Measurements from ENCODE around the gene PCDH18. TPM values are rescaled to one million over a fixed set of nuclear protein-coding genes. Genes with fewer than 3 reads are reported as not detected.
"Not testable (repeated sequence)": the region's sequence is repeated elsewhere in the genome, so short reads cannot be mapped to it uniquely, and the experiment has no call there.

PCDH18 gene
- polyA plus RNA-seq (ENCODE audit: insufficient read length in 4 of 4) = 100 to 1,000 TPM; 138 to 210 (median 172) TPM

- DNase-seq (ENCODE audit: low read depth in 4 of 4, low spot score in 3 of 4) = peak; percentile 83 to 96 (median 93)
These were observed at the start of gene PCDH18 for GRCh38 chr4:137531986-137532868. Gene PCDH18, minus strand, starts transcription at chr4:137532494. Its CDS starts 406 bp downstream, at chr4:137532088.

GRCh38 chr4:137576446-137576845 lies 44.2 kb upstream of the PCDH18 start:
- no peak for DNase-seq (ENCODE audit: low read depth in 4 of 4, low spot score in 3 of 4)

GRCh38 chr4:137572647-137573046 lies 40.4 kb upstream of the PCDH18 start:
- no peak for DNase-seq (ENCODE audit: low read depth in 4 of 4, low spot score in 3 of 4)

- no peak for DNase-seq (ENCODE audit: low read depth in 4 of 4, low spot score in 3 of 4)
These were observed 39.9 kb upstream of the PCDH18 start for GRCh38 chr4:137572163-137572562.

- no peak for DNase-seq (ENCODE audit: low read depth in 4 of 4, low spot score in 3 of 4)
These were observed 27.5 kb upstream of the PCDH18 start for GRCh38 chr4:137559801-137560200.

- DNase-seq (ENCODE audit: low read depth in 4 of 4, low spot score in 3 of 4) = no peak
These were observed 26.7 kb upstream of the PCDH18 start for GRCh38 chr4:137558951-137559350.

- DNase-seq (ENCODE audit: low read depth in 4 of 4, low spot score in 3 of 4) = no peak
These were observed 13.2 kb upstream of the PCDH18 start for GRCh38 chr4:137545461-137545861.

- no peak for DNase-seq (ENCODE audit: low read depth in 4 of 4, low spot score in 3 of 4)
These were observed 11.4 kb upstream of the PCDH18 start for GRCh38 chr4:137543648-137544047.

- DNase-seq (ENCODE audit: low read depth in 4 of 4, low spot score in 3 of 4) = no peak
These were observed 10.9 kb upstream of the PCDH18 start for GRCh38 chr4:137543198-137543597.

GRCh38 chr4:137541876-137542646 lies 9.8 kb upstream of the PCDH18 start:
- no peak for DNase-seq (ENCODE audit: low read depth in 4 of 4, low spot score in 3 of 4)

GRCh38 chr4:137541181-137541580 lies 8.9 kb upstream of the PCDH18 start:
- DNase-seq (ENCODE audit: low read depth in 4 of 4, low spot score in 3 of 4) = no peak

GRCh38 chr4:137540356-137540755 lies 8.1 kb upstream of the PCDH18 start:
- DNase-seq (ENCODE audit: low read depth in 4 of 4, low spot score in 3 of 4) = no peak

GRCh38 chr4:137538526-137538925 lies 6.2 kb upstream of the PCDH18 start:
- no peak for DNase-seq (ENCODE audit: low read depth in 4 of 4, low spot score in 3 of 4)

GRCh38 chr4:137537807-137538206 lies 5.5 kb upstream of the PCDH18 start:
- DNase-seq (ENCODE audit: low read depth in 4 of 4, low spot score in 3 of 4) = not testable (repeated sequence)

- no peak for DNase-seq (ENCODE audit: low read depth in 4 of 4, low spot score in 3 of 4)
These were observed 4.7 kb upstream of the PCDH18 start for GRCh38 chr4:137536789-137537561.

- no peak for DNase-seq (ENCODE audit: low read depth in 4 of 4, low spot score in 3 of 4)
These were observed 3.4 kb upstream of the PCDH18 start for GRCh38 chr4:137535718-137536117.

GRCh38 chr4:137534516-137534915 lies 2.2 kb upstream of the PCDH18 start:
- no peak for DNase-seq (ENCODE audit: low read depth in 4 of 4, low spot score in 3 of 4)

GRCh38 chr4:137533855-137534254 lies 1.6 kb upstream of the PCDH18 start:
- DNase-seq (ENCODE audit: low read depth in 4 of 4, low spot score in 3 of 4) = no peak

- no peak for DNase-seq (ENCODE audit: low read depth in 4 of 4, low spot score in 3 of 4)
These were observed 559 bp upstream of the PCDH18 start for GRCh38 chr4:137532869-137533236.

- no peak for DNase-seq (ENCODE audit: low read depth in 4 of 4, low spot score in 3 of 4)
These were observed 917 bp downstream of the PCDH18 start for GRCh38 chr4:137531168-137531985.
